CD4-positive, alpha-beta T cell (primary cell): ENCODE measurements around the gene PRSS36. TPM values are rescaled to one million over a fixed set of nuclear protein-coding genes. Genes with fewer than 3 reads are reported as not detected.

Experiments used
- ATAC-seq: fragments of 200-7000 bp; cut with Tn5 transposase; one replicate; pipeline ENCODE4 v1.10.0; 2022; ENCODE audit warnings: mild to moderate bottlenecking; ENCODE audit not compliant: poor library complexity
- CTCF ChIA-PET: fragments of 350-600 bp; sonication (Branson Sonifier 250); formaldehyde crosslinking; loops from one replicate; lab custom pipeline; 2021; ENCODE audit warnings: antibody characterized with exemption, inconsistent platforms; lab: Charles Lee
- POLR2A ChIA-PET: fragments of 350-600 bp; sonication (Branson Sonifier 250); formaldehyde crosslinking; loops from one replicate; lab custom pipeline; 2021; ENCODE audit warnings: antibody characterized with exemption, inconsistent platforms; lab: Charles Lee
- DNase-seq, 14 experiments: peaks; one replicate each; pipeline ENCODE4 v3.0.0-alpha.2; 2013 to 2020; ENCODE audit warnings: mixed read lengths in 2 of 14
- H3K27ac ChIP-seq, 2 donors: one replicate each; pipeline versions ENCODE4 v1.5.1 to v1.7.0; 2013; ENCODE audit warnings: low read length in 2 of 2, low read depth in 1 of 2, mild to moderate bottlenecking in 1 of 2
- H3K27me3 ChIP-seq, 2 experiments: 1 replicate in 1 of 2; 2 replicates in 1 of 2; pipeline versions ENCODE4 v1.6.1 to v1.7.0; 2013; ENCODE audit warnings: low read length in 2 of 2, control low read depth in 1 of 2, mild to moderate bottlenecking in 1 of 2, moderate library complexity in 1 of 2; ENCODE audit not compliant: insufficient read depth in 2 of 2, control insufficient read depth in 1 of 2
- H3K36me3 ChIP-seq: one replicate; pipeline ENCODE4 v1.6.1; 2013; ENCODE audit warnings: low read length, control low read depth; ENCODE audit not compliant: insufficient read depth
- H3K4me1 ChIP-seq: one replicate; pipeline ENCODE4 v1.6.1; 2013; ENCODE audit warnings: low read length, control low read depth; ENCODE audit not compliant: insufficient read depth
- H3K4me3 ChIP-seq: one replicate; pipeline ENCODE4 v1.5.1; 2013; ENCODE audit warnings: mild to moderate bottlenecking, low read length, moderate library complexity
- H3K9me3 ChIP-seq, 2 experiments: 1 replicate in 1 of 2; 2 replicates in 1 of 2; pipeline versions ENCODE4 v1.6.1 to v1.7.0; 2013; ENCODE audit warnings: low read length in 2 of 2, mild to moderate bottlenecking in 2 of 2, control low read depth in 1 of 2, moderate library complexity in 1 of 2; ENCODE audit not compliant: control insufficient read depth in 1 of 2, insufficient read depth in 1 of 2
- H3K27ac Mint-ChIP-seq: one replicate; pipeline ENCODE4 v1.8.0; 2020; ENCODE audit warnings: mixed read lengths
- H3K27me3 Mint-ChIP-seq: one replicate; pipeline ENCODE4 v1.8.0; 2021; ENCODE audit warnings: mixed read lengths
- H3K36me3 Mint-ChIP-seq: one replicate; pipeline ENCODE4 v1.8.0; 2021; ENCODE audit warnings: low read depth, mixed read lengths
- H3K4me1 Mint-ChIP-seq: one replicate; pipeline ENCODE4 v1.8.0; 2021; ENCODE audit warnings: low read depth, mixed read lengths
- H3K4me3 Mint-ChIP-seq: one replicate; pipeline ENCODE4 v1.8.0; 2020; ENCODE audit warnings: mild to moderate bottlenecking, mixed read lengths
- H3K9me3 Mint-ChIP-seq: one replicate; pipeline ENCODE4 v1.8.0; 2020; ENCODE audit warnings: mixed read lengths
- CTCF ChIP-seq: fragments of 200-600 bp; IDR thresholded peaks from one replicate; pipeline ENCODE4 v1.8.0; 2022; ENCODE audit warnings: antibody characterized with exemption, mild to moderate bottlenecking
- intact Hi-C, 2 experiments: fragments of 100-400 bp; cut with DNase I in 1 of 2; cut with micrococcal nuclease in 1 of 2; formaldehyde crosslinking; loops; one replicate each; pipeline versions ENCODE4 v1.15.1 to v1.9.0; 2023 to 2025; cut with DNase I, micrococcal nuclease
- total RNA-seq, 174 experiments: library from RNA in 2 of 174; stranded (reverse) in 2 of 174; gene quantifications; one replicate each; pipeline ENCODE4 v1.2.3 and lab custom pipeline; 2021 to 2026

Gene PRSS36
- total RNA-seq, 2 experiments from 2014 or later: 0.33 to 0.56 TPM

DNA sequence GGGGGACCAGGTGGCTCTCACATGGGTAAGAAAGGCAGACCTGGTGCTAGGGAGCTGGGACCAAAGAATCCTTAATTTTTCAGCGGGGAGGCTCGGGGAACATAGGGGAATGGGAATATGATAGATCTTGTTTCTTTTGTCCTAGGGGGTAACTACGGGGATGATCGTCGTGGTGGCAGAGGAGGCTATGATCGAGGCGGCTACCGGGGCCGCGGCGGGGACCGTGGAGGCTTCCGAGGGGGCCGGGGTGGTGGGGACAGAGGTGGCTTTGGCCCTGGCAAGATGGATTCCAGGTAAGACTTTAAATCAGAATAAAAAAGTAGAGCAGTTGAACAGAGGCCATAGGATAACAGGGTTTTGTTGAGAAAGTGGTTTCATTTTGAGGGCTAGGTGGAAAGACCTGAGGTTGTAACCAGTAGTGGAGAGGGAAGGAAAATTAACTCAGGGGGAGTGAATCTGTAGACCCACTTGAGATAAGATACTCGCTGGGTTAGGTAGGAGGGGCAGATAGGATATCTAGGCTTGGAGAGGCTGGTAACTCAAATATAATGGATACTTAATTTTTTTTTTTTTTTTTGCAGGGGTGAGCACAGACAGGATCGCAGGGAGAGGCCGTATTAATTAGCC is 41.1 kb upstream of the PRSS36 start:
- H3K27me3 Mint-ChIP-seq: no peaks in the 10 kb centered on the region
- no peaks in the 10 kb centered on the region for H3K9me3 ChIP-seq
- peak overlapping the region; percentile 30 for H3K4me3 Mint-ChIP-seq
- peaks cover 83% of the 10 kb centered on the region for H3K4me1 Mint-ChIP-seq
- TF ChIP-seq CTCF: no peak
- H3K4me3 ChIP-seq: no peak overlapping the region
- H3K27me3 ChIP-seq: no peaks in the 10 kb centered on the region
- no peaks in the 10 kb centered on the region for H3K9me3 Mint-ChIP-seq
- CTCF ChIA-PET: no interaction called here
- H3K36me3 Mint-ChIP-seq: peaks cover 100% of the 10 kb centered on the region
- H3K27ac ChIP-seq: no peak overlapping the region
- ATAC-seq: no peak
- no peak for DNase-seq
- intact Hi-C loops: no loop called here
- peaks cover 100% of the 10 kb centered on the region for H3K36me3 ChIP-seq
- POLR2A ChIA-PET: interaction anchor here (0.6 to 3.6 kb wide), 3 partner anchors 10 to 14 kb away, joined by 4 to 30 read pairs (median 28); partner anchors contain the start of genes FUS and PYCARD
- H3K27ac Mint-ChIP-seq: peak overlapping the region; percentile 64
- peaks cover 28% of the 10 kb centered on the region for H3K4me1 ChIP-seq

- CTCF ChIA-PET: no interaction called here
- DNase-seq (peak in 1 of 14 experiments; percentile 17), ATAC-seq (no peak)
- TF ChIP-seq CTCF: no peak
- Histone ChIP-seq H3K36me3 (peaks cover 100% of the 10 kb centered on the region), H3K4me1 (peaks cover 36% of the 10 kb centered on the region), H3K27ac (peak overlapping the region in 1 of 2 donors; percentile 26), H3K4me3 (no peak overlapping the region), H3K27me3 (no peaks in the 10 kb centered on the region), H3K9me3 (no peaks in the 10 kb centered on the region)
- intact Hi-C loops: no loop called here
- POLR2A ChIA-PET: interaction anchor here (0.6 to 3.6 kb wide), 4 partner anchors 10 to 33 kb away, joined by 4 to 30 read pairs (median 16); partner anchors contain the start of genes FUS and PYCARD
- peaks cover 100% of the 10 kb centered on the region for H3K36me3 Mint-ChIP-seq
- peaks cover 88% of the 10 kb centered on the region for H3K4me1 Mint-ChIP-seq
- no peaks in the 10 kb centered on the region for H3K9me3 Mint-ChIP-seq
- peak overlapping the region; percentile 64 for H3K27ac Mint-ChIP-seq
- H3K27me3 Mint-ChIP-seq: no peaks in the 10 kb centered on the region
- H3K4me3 Mint-ChIP-seq: peak overlapping the region; percentile 32
Observed at GRCh38 chr16:31190061-31190460, 40.2 kb upstream of the PRSS36 start.

GRCh38 chr16:31189412-31189778 is 39.5 kb upstream of the PRSS36 start:
- H3K36me3 Mint-ChIP-seq: peaks cover 100% of the 10 kb centered on the region
- H3K4me1 ChIP-seq: peaks cover 42% of the 10 kb centered on the region
- ATAC-seq: no peak
- H3K9me3 Mint-ChIP-seq: no peaks in the 10 kb centered on the region
- TF ChIP-seq CTCF: no peak
- no peaks in the 10 kb centered on the region for H3K9me3 ChIP-seq
- peaks cover 100% of the 10 kb centered on the region for H3K36me3 ChIP-seq
- no peaks in the 10 kb centered on the region for H3K27me3 Mint-ChIP-seq
- peak overlapping the region; percentile 50 for H3K27ac Mint-ChIP-seq
- no peaks in the 10 kb centered on the region for H3K27me3 ChIP-seq
- peak overlapping the region in 1 of 2 donors; percentile 26 for H3K27ac ChIP-seq
- ChIA-PET POLR2A (interaction anchor here (0.7 to 3.6 kb wide), 3 partner anchors 10 to 33 kb away, joined by 4 to 30 read pairs (median 28); partner anchors contain the start of genes FUS and PYCARD), CTCF (interaction anchor here (0.8 kb wide), 1 partner anchor 47 kb away, joined by 3 read pairs; no protein-coding TSS in a partner anchor)
- no peak for DNase-seq
- H3K4me3 Mint-ChIP-seq: peak overlapping the region; percentile 23
- intact Hi-C loops: loop anchor here (10.0 kb wide), 3 partner anchors 145 to 675 kb away; no protein-coding TSS in a partner anchor
- H3K4me1 Mint-ChIP-seq: peaks cover 90% of the 10 kb centered on the region
- H3K4me3 ChIP-seq: no peak overlapping the region
